ENCODE results near the gene GBGT1.

GBGT1 gene

DNA sequence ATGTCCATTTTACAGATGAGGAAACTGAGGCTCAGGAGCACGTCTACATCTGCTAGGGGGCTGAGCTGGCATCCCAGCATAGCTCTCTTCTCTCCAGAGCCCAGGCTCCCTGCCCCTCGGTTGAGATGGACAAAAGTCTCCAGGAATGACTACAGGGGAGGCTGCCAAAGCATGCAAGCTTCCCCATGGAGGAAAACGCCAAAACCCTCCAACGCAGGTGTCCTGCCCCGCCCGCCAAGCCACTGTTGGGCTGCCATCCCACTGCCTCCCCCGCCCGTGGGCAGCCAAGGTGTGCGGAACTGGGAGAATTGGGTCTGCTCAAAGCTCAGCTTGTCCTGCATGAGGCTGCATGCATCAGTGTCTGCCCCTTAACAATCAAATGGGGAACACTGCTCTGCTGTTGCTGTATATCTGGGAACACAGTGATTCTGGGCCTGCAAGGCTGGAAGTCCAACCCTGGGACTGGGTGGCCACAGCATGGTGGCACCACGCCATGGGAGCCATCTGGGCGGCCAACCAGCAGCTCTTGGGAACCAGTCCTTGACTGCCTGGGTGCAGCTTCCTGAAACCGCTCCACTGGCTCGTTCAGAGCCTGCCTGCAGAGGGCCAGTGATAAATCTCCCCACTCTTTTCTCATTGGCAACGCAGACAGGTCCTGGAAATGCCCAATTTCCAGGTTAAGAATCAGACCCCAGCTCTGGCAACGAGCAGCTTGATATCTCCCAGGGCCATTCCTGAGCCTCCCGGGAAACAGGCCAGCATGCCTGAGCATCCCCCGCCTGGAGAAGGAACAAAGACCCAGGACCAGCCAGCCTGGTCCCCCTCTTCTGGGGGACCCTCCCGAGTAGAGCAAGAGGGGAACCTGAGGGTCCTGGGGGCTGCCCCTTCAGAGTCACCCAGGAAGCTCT lies 46.2 kb downstream of the GBGT1 start:
- Histone ChIP-seq H3K9me3 (no peaks in the 10 kb centered on the region), H3K36me3 (no peaks in the 10 kb centered on the region), H3K27me3 (no peaks in the 10 kb centered on the region), H3K4me1 (peaks cover 0 to 95% (median 62%) of the 10 kb centered on the region in 4 donors), H3K27ac (no peak overlapping the region), H3K4me3 (no peak overlapping the region)
- DNase-seq = peak in 1 of 2 donors; percentile 64
- intact Hi-C loops (cut with DNase I; ENCODE audit: low total_unique reads) = no loop called here
- TF ChIP-seq CTCF (IDR thresholded peaks at IDR 0.05) = no peak

DNA sequence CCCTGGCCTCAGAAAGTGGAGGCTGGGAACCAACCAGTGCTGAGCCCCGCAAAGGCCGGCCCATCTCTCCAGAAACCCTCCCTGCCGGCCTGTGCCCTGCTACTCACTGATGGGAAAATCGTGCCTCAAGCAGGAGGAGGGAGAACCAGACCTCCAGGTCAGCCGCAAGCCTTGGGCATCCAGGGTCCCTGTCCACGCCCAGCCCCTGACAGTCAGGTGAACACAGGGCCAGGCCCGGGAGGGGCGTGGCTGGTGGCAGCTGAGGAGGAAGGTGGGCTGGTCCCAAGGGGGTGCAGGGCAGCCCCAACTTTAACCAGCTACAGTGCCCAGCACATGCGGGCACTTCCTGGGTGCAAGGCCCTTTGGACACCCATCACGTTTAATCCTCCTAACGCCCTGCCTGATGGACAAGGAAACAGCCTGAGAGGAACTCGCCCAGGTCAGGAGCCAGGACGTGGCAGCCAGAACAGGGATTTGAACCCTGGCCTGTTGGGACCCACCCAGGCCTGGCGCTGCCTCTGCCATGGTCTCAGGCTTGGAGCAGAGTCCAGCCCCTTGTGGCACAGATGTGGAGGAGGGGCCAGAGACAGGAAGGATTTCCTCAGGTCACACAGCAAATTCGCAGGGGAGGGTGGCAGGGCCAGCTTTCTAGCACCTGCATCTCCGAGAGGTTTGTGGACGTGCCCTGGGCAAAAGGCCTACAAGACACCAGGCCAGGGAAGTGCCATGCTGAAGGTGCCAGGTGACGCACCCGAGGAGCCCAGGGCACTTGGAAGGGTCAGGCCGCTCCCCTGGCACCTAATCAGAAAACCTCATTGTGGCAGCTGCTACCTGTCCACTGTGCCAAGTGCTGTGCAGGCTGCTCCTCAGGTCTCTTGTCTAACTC lies 47.1 kb downstream of the GBGT1 start:
- Histone ChIP-seq H3K36me3 (peaks cover 0 to 9% (median 6%) of the 10 kb centered on the region in 3 donors), H3K27me3 (no peaks in the 10 kb centered on the region)
- no peak for DNase-seq

GRCh38 chr9:133115604-133116345 lies 47.9 kb downstream of the GBGT1 start:
- Histone ChIP-seq H3K27me3 (no peaks in the 10 kb centered on the region), H3K36me3 (peaks cover 0 to 16% (median 11%) of the 10 kb centered on the region in 3 donors), H3K4me1 (peaks cover 0 to 83% (median 61%) of the 10 kb centered on the region in 4 donors), H3K4me3 (no peak overlapping the region), H3K27ac (no peak overlapping the region), H3K9me3 (no peaks in the 10 kb centered on the region)
- no peak for TF ChIP-seq CTCF (IDR thresholded peaks at IDR 0.05)
- DNase-seq = no peak
- intact Hi-C loops (cut with DNase I; ENCODE audit: low total_unique reads) = no loop called here

More for the DNA sequence above, 47.1 kb downstream of the GBGT1 start:
- Histone ChIP-seq H3K4me3 (no peak overlapping the region), H3K9me3 (no peaks in the 10 kb centered on the region), H3K4me1 (peaks cover 0 to 88% (median 62%) of the 10 kb centered on the region in 4 donors), H3K27ac (no peak overlapping the region)
- no peak for TF ChIP-seq CTCF (IDR thresholded peaks at IDR 0.05)
- intact Hi-C loops (cut with DNase I; ENCODE audit: low total_unique reads) = no loop called here

DNA sequence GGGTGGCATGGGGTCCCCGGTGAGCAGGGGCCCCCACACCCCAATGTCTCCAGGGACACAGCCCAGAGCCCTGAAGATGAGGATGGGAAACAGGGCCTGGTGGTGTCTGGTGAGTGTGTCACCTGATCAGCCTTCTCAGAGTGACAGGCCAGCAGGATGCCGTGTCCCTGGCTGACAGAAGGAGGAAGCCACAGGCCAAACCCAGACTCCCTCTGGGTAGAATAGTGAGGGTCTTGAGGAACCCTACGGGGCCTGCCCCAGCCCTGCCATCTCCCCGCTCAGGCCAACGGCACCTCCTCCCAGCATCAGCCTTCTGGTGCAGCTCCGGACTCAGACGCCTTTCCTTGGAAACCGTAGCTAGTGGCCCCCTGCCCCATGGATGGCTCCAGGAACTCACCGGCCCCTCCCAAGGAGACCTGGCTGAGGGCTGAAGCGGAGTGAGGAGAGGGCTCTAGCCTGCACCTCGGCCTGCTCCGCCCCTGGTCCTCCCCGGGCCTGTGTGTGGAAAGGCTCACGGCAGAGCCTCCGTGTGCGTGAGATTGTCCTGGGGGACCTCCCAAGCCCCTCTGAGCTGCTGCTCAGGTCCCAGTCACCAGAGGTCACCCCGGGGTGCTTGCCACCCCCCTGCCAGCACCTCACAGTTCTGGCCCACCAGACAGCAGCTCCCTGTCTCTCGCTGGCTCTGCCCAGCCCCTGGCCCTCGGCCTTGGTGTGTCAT lies 48.7 kb downstream of the GBGT1 start:
- intact Hi-C loops (cut with DNase I; ENCODE audit: low total_unique reads) = no loop called here
- Histone ChIP-seq H3K9me3 (no peaks in the 10 kb centered on the region), H3K36me3 (peaks cover 2 to 22% (median 15%) of the 10 kb centered on the region in 3 donors), H3K27me3 (no peaks in the 10 kb centered on the region), H3K4me3 (no peak overlapping the region), H3K4me1 (peaks cover 0 to 76% (median 53%) of the 10 kb centered on the region in 4 donors), H3K27ac (peak overlapping the region; percentile 59 to 68)
- TF ChIP-seq CTCF (IDR thresholded peaks at IDR 0.05) = no peak
- DNase-seq = peak; percentile 25 to 65

Data from tibial artery (tissue), 4 donors.